LNCAP (cell line): ENCODE data around the gene DUOXA1.

Experiments
- TF ChIP-seq, protein P1 (sequence below): fragments of 450-650 bp; IDR thresholded peaks from 2 replicates; pipeline ENCODE4 v1.5.1; 2017; ENCODE audit warnings: mild to moderate bottlenecking

Gene DUOXA1

DNA sequence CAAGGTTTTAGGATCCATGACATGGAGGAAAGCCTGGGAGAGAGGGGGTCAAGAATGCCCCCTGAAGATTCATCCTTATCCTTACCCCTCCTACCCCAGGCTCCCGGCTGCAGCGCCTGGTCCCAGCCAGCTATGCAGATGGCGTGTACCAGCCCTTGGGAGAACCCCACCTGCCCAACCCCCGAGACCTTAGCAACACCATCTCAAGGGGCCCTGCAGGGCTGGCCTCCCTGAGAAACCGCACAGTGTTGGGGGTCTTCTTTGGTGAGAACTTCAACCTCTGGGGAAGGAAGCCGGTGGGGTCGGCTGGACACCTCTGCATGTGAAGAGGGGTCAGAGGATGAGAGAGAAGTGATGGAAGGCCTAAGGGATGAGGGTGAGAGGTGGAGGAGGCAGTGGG lies 4.4 kb upstream of the DUOXA1 start:
- TF ChIP-seq, protein P1, sequence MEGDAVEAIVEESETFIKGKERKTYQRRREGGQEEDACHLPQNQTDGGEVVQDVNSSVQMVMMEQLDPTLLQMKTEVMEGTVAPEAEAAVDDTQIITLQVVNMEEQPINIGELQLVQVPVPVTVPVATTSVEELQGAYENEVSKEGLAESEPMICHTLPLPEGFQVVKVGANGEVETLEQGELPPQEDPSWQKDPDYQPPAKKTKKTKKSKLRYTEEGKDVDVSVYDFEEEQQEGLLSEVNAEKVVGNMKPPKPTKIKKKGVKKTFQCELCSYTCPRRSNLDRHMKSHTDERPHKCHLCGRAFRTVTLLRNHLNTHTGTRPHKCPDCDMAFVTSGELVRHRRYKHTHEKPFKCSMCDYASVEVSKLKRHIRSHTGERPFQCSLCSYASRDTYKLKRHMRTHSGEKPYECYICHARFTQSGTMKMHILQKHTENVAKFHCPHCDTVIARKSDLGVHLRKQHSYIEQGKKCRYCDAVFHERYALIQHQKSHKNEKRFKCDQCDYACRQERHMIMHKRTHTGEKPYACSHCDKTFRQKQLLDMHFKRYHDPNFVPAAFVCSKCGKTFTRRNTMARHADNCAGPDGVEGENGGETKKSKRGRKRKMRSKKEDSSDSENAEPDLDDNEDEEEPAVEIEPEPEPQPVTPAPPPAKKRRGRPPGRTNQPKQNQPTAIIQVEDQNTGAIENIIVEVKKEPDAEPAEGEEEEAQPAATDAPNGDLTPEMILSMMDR, result no peak

DNA sequence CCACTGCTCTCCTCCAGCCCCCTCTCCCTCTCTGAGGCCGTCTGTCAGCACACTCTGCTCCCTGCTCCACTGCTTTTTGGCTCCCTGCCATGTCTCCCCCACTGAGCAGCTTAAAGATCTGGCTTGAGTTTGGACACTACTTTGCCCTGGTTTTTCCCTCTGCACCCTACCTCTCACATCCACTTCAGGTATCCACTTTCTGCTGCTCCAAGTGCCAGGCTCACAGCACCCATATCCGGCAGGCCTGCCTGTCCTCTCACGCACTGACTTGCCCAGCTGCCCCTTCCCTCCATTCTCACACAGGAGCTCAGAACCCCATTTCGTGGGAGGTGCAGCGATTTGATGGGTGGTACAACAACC lies 3.9 kb upstream of the DUOXA1 start:
- TF ChIP-seq, protein P1, result no peak

DNA sequence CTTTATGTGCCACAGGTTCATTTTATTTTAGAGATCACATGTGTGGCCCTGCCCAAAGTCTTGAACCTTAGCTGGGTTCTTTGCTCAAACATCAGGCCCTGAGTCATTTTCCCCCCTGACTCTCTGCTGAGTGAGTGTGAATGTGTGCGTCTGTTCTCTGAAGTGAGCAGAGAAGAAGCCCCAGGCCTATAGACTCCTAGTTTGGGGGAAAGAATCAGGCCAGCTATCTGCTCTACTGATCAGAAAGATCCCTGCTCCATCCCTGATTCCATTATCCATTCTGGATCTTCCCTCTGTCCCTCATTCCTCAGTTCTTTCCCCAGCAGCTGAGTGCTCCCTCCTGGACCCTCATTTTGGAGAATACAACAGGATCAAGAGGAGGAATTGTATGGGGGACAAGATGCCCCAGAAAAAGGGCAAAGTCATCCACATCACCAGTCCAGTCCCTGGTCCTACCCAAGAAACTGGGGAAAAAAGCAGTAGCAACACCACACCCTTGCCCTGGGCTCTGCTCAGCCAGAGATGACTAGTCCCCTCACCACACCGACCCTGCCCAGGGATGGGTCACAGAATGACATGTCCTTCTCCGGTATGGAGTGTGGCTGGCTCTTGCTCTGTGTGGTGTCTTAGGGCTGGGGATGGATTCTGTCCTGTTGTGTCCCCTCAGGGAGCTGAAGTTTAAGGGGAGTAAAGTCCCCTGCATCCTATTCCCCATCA lies 3.3 kb upstream of the DUOXA1 start:
- TF ChIP-seq, protein P1, result no peak

DNA sequence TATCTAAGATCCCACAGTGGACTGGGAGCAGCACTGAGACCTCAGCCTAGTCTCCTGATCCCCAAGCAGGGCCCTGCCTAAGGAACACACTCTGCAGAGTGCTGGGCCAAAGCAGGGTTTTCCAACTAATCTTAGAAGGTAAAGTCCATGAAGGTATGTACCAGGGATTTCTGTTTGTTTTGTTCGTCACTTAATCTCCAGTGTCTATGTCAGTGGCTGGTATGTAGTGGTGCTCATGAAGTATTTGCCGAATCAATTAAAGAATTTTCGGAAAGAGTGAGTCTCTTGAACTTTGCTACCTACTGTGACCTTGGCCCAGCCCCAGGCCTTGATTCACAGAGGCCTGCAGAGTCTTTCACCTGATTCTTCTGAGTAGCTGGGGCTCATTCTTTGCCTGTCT lies 1.8 kb upstream of the DUOXA1 start:
- TF ChIP-seq, protein P1, result no peak

DNA sequence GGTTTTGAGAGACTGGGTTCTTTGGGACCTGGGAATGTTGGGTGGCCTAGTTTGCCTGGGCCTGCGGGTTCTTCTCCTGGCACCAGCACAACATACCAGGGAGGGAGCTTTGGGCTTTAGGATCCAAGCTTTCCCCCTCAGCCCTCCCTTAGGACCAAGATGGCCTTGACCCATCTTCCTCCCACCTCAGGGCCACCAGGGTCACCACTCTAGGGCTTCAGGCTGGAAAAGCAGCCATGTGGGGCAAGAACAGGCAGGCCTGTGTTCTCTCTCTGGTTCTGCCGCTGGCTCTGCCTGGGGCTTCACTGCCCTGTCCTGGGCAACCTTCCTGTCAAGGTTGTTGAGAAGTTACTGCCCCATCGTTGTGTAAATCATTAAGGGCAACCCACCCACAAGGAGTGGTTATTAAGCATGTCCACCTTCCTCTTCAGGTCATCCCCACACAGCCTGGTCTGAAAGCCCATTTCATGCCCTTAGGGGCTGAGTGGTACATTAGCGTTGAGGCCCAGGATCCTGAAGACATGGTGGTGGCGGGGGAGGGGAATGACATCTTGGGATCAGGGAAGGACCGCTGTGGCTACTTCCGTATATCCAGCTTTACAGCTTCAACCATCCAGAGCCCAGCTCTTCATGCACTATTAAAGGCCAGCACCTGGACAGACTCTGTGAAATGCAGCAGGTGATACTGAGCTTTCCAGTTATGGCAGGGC lies 767 bp upstream of the DUOXA1 start:
- TF ChIP-seq, protein P1, result no peak

DNA sequence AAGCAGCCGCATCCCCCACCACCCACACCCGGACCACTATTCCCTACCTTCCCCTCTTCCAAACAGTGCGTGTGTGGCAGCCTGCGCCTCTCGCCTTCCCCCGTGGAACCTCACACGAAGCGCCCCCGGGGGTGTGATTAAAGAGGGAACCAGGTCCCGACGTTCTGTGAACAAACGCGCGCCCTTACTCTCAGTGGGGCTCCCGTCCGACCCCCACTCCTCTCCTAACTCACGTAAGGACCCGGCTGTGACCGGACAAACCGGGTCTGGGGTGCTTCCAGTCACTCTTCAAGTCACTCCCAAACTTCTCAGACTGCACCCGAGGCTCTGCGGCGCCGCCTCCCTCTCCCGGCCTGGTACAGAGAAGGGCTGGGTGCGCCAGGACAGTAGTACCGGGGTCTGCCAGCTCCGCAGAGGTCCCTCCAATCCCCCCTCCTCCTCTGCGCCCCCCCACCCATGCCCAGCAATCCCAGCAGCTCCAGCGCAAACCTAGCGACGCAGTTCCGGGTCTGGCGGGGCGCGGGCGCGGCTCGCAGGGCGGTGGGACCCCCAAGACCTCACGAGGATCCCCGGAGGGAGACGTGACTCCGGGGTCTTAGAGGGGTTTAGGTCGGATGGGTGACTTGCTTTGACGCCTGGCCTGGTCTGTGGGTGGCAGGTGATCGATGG lies 574 bp downstream of the DUOXA1 start:
- TF ChIP-seq, protein P1, result no peak

DNA sequence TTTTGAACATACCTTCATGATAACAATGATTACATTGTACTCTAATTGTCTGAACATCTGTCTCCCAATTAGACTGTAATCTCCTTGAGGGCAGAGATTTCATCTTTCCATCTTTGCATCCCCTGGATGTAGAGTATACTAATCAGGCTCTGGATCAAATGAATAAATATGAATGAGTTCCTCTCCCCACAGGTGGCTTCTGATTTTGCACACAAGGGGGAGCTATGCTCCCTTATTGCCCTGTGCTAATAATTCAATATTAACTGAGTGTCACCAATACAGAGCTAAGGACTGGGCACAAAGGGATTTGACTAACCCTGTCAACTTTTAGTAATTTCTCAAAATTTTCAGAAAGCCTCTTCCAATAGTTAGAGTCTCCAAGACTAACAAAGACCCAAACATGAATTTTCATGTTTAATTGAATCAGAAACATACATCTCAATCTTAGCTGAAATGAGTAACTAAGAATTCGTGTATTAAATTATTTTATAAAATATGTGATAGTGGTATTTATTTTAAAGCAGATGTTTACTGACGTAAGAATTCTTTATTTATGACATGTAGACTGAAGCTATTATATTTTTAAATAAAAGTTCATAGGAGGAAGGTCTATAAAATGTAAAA lies 3.0 kb downstream of the DUOXA1 start:
- TF ChIP-seq, protein P1, result peak; percentile 62
